SJCRH30 (cell line): Measurements from ENCODE around the gene THSD4. TPM values are rescaled to one million over a fixed set of nuclear protein-coding genes. Genes with fewer than 3 reads are reported as not detected.

Experiments
- DNase-seq, 2 experiments: peaks; one replicate each; pipeline ENCODE4 v3.0.0-alpha.2; 2015 to 2020
- H3K27ac ChIP-seq: fragments of 250-450 bp; sonication (Bioruptor Pico); 2 replicates; pipeline ENCODE4 v1.5.1; 2020; ENCODE audit warnings: mild to moderate bottlenecking, moderate library complexity
- H3K27me3 ChIP-seq: fragments of 250-450 bp; sonication (Bioruptor Pico); 2 replicates; pipeline ENCODE4 v1.5.1; 2020; ENCODE audit warnings: mild to moderate bottlenecking, moderate library complexity
- H3K36me3 ChIP-seq: fragments of 250-450 bp; sonication (Bioruptor Pico); 2 replicates; pipeline ENCODE4 v1.5.1; 2020; ENCODE audit warnings: mild to moderate bottlenecking, moderate library complexity
- H3K4me1 ChIP-seq: fragments of 250-450 bp; sonication (Bioruptor Pico); 2 replicates; pipeline ENCODE4 v1.5.1; 2020; ENCODE audit warnings: mild to moderate bottlenecking, moderate library complexity
- H3K4me3 ChIP-seq: fragments of 250-450 bp; sonication (Bioruptor Pico); 2 replicates; pipeline ENCODE4 v1.5.1; 2020; ENCODE audit warnings: mild to moderate bottlenecking, moderate library complexity
- H3K9me3 ChIP-seq: fragments of 250-450 bp; sonication (Bioruptor Pico); replicated peaks from 2 replicates; pipeline ENCODE4 v1.5.1; 2020; ENCODE audit warnings: mild to moderate bottlenecking, moderate library complexity
- total RNA-seq: library from RNA; depleted of rRNA; stranded (reverse); fragments of >200 nt; shearing (Covaris generic); gene quantifications from 2 replicates; pipeline ENCODE4 v1.2.3, GENCODE V29; 2014

Gene THSD4
- total RNA-seq, 1 experiment from 2014 or later, result 20.7 TPM

- H3K27ac ChIP-seq, result no peak overlapping the region
- no peaks in the 10 kb centered on the region for H3K9me3 ChIP-seq
- no peaks in the 10 kb centered on the region for H3K27me3 ChIP-seq
- no peaks in the 10 kb centered on the region for H3K4me1 ChIP-seq
- no peak overlapping the region for H3K4me3 ChIP-seq
- no peak for DNase-seq
- no peaks in the 10 kb centered on the region; the same call in 1 of the 2 replicates for H3K36me3 ChIP-seq
These were observed 234.1 kb downstream of the THSD4 start for GRCh38 chr15:71349336-71349735.

GRCh38 chr15:71349736-71350526 is 234.7 kb downstream of the THSD4 start:
- Histone ChIP-seq H3K36me3 (no peaks in the 10 kb centered on the region; the same call in 1 of the 2 replicates), H3K27ac (no peak overlapping the region), H3K27me3 (no peaks in the 10 kb centered on the region), H3K9me3 (no peaks in the 10 kb centered on the region), H3K4me1 (no peaks in the 10 kb centered on the region; the same call in 1 of the 2 replicates), H3K4me3 (no peak overlapping the region)
- no peak for DNase-seq

GRCh38 chr15:71350622-71351378 is 235.5 kb downstream of the THSD4 start:
- Histone ChIP-seq H3K9me3 (no peaks in the 10 kb centered on the region), H3K4me1 (no peaks in the 10 kb centered on the region; the same call in 1 of the 2 replicates), H3K27me3 (no peaks in the 10 kb centered on the region), H3K4me3 (no peak overlapping the region), H3K27ac (no peak overlapping the region), H3K36me3 (no peaks in the 10 kb centered on the region; the same call in 1 of the 2 replicates)
- no peak for DNase-seq

- H3K9me3 ChIP-seq, result no peaks in the 10 kb centered on the region
- H3K4me3 ChIP-seq, result no peak overlapping the region
- no peaks in the 10 kb centered on the region for H3K27me3 ChIP-seq
- peaks cover 5% of the 10 kb centered on the region for H3K4me1 ChIP-seq
- no peak overlapping the region for H3K27ac ChIP-seq
- no peaks in the 10 kb centered on the region; the same call in 1 of the 2 replicates for H3K36me3 ChIP-seq
- no peak for DNase-seq
These were observed 236.9 kb downstream of the THSD4 start for GRCh38 chr15:71352125-71352524.

GRCh38 chr15:71352765-71353164 is 237.5 kb downstream of the THSD4 start:
- Histone ChIP-seq H3K27me3 (no peaks in the 10 kb centered on the region), H3K27ac (no peak overlapping the region), H3K9me3 (no peaks in the 10 kb centered on the region), H3K36me3 (no peaks in the 10 kb centered on the region; the same call in 1 of the 2 replicates), H3K4me3 (no peak overlapping the region), H3K4me1 (peaks cover 11% of the 10 kb centered on the region)
- DNase-seq, result no peak

GRCh38 chr15:71353171-71353570 is 237.9 kb downstream of the THSD4 start:
- H3K9me3 ChIP-seq, result no peaks in the 10 kb centered on the region
- peaks cover 15% of the 10 kb centered on the region for H3K4me1 ChIP-seq
- no peak overlapping the region for H3K27ac ChIP-seq
- H3K27me3 ChIP-seq, result no peaks in the 10 kb centered on the region
- H3K4me3 ChIP-seq, result no peak overlapping the region
- no peak for DNase-seq
- no peaks in the 10 kb centered on the region; the same call in 1 of the 2 replicates for H3K36me3 ChIP-seq

GRCh38 chr15:71355268-71355667 is 240.0 kb downstream of the THSD4 start:
- no peak for DNase-seq
- Histone ChIP-seq H3K36me3 (no peaks in the 10 kb centered on the region; the same call in 1 of the 2 replicates), H3K9me3 (no peaks in the 10 kb centered on the region), H3K4me3 (no peak overlapping the region), H3K27ac (no peak overlapping the region), H3K4me1 (peaks cover 25% of the 10 kb centered on the region), H3K27me3 (no peaks in the 10 kb centered on the region)

- H3K9me3 ChIP-seq, result no peaks in the 10 kb centered on the region
- H3K36me3 ChIP-seq, result no peaks in the 10 kb centered on the region
- peak; percentile 82 to 89 for DNase-seq
- no peak overlapping the region for H3K4me3 ChIP-seq
- H3K4me1 ChIP-seq, result peaks cover 25% of the 10 kb centered on the region
- no peaks in the 10 kb centered on the region for H3K27me3 ChIP-seq
- no peak overlapping the region; the same call in 1 of the 2 replicates for H3K27ac ChIP-seq
These were observed 242.1 kb downstream of the THSD4 start for GRCh38 chr15:71357321-71357732.

- no peaks in the 10 kb centered on the region for H3K9me3 ChIP-seq
- H3K4me1 ChIP-seq, result peaks cover 26% of the 10 kb centered on the region
- no peaks in the 10 kb centered on the region for H3K27me3 ChIP-seq
- no peak overlapping the region for H3K4me3 ChIP-seq
- peak overlapping the region; percentile 10; the same call in 1 of the 2 replicates for H3K27ac ChIP-seq
- peak in 1 of 2 experiments; percentile 47 for DNase-seq
- no peaks in the 10 kb centered on the region for H3K36me3 ChIP-seq
These were observed 242.7 kb downstream of the THSD4 start for GRCh38 chr15:71357967-71358366.

GRCh38 chr15:71359246-71359645 is 244.0 kb downstream of the THSD4 start:
- Histone ChIP-seq H3K27me3 (no peaks in the 10 kb centered on the region), H3K27ac (no peak overlapping the region), H3K4me1 (peaks cover 38% of the 10 kb centered on the region), H3K4me3 (no peak overlapping the region), H3K9me3 (no peaks in the 10 kb centered on the region), H3K36me3 (no peaks in the 10 kb centered on the region)
- no peak for DNase-seq

- peaks cover 4% of the 10 kb centered on the region for H3K9me3 ChIP-seq
- H3K4me1 ChIP-seq, result peaks cover 38% of the 10 kb centered on the region
- DNase-seq, result no peak
- H3K4me3 ChIP-seq, result no peak overlapping the region
- H3K36me3 ChIP-seq, result no peaks in the 10 kb centered on the region
- H3K27ac ChIP-seq, result no peak overlapping the region
- no peaks in the 10 kb centered on the region for H3K27me3 ChIP-seq
These were observed 247.3 kb downstream of the THSD4 start for GRCh38 chr15:71362556-71362955.

GRCh38 chr15:71362987-71363968 is 248.0 kb downstream of the THSD4 start:
- Histone ChIP-seq H3K27me3 (no peaks in the 10 kb centered on the region), H3K4me3 (no peak overlapping the region), H3K27ac (peak overlapping the region; percentile 27; the same call in 1 of the 2 replicates), H3K36me3 (no peaks in the 10 kb centered on the region), H3K9me3 (peaks cover 6% of the 10 kb centered on the region), H3K4me1 (peaks cover 31% of the 10 kb centered on the region)
- peak in 1 of 2 experiments; percentile 39 for DNase-seq

GRCh38 chr15:71364117-71364584 is 248.9 kb downstream of the THSD4 start:
- H3K27ac ChIP-seq, result peak overlapping the region; percentile 27; the same call in 1 of the 2 replicates
- H3K4me1 ChIP-seq, result peaks cover 23% of the 10 kb centered on the region
- no peak overlapping the region for H3K4me3 ChIP-seq
- H3K27me3 ChIP-seq, result no peaks in the 10 kb centered on the region
- H3K9me3 ChIP-seq, result peaks cover 6% of the 10 kb centered on the region
- no peaks in the 10 kb centered on the region for H3K36me3 ChIP-seq
- peak; percentile 77 to 83 for DNase-seq

- Histone ChIP-seq H3K27me3 (no peaks in the 10 kb centered on the region), H3K36me3 (no peaks in the 10 kb centered on the region), H3K4me3 (no peak overlapping the region), H3K4me1 (peaks cover 23% of the 10 kb centered on the region), H3K27ac (no peak overlapping the region), H3K9me3 (peaks cover 6% of the 10 kb centered on the region)
- no peak for DNase-seq
These were observed 251.3 kb downstream of the THSD4 start for GRCh38 chr15:71366522-71366921.
